GM23338 (cell line): ENCODE data around the gene DAZAP1. TPM values are rescaled to one million over a fixed set of nuclear protein-coding genes. Genes with fewer than 3 reads are reported as not detected.

Source experiments
- CREB1 ChIP-seq: fragments of 250-450 bp; sonication (Bioruptor Pico); IDR thresholded peaks from 2 replicates; pipeline ENCODE4 v1.5.0; 2020; ENCODE audit warnings: low read depth, mild to moderate bottlenecking, moderate library complexity
- EZH2 ChIP-seq: fragments of 200-600 bp; sonication (generic); IDR thresholded peaks from one replicate; pipeline ENCODE4 v1.8.0; 2017; ENCODE audit warnings: antibody characterized with exemption, mild to moderate bottlenecking, low read depth; ENCODE audit not compliant: unreplicated experiment
- JUNB ChIP-seq: IDR thresholded peaks from one replicate; pipeline ENCODE4 v1.6.1; 2016; ENCODE audit warnings: antibody characterized with exemption; ENCODE audit not compliant: unreplicated experiment
- NANOG ChIP-seq: IDR thresholded peaks from 2 replicates; pipeline ENCODE4 v1.6.1; 2016; ENCODE audit warnings: antibody characterized with exemption, borderline replicate concordance
- STAT1 ChIP-seq: IDR thresholded peaks from one replicate; pipeline ENCODE4 v1.6.1; 2016; ENCODE audit warnings: antibody characterized with exemption; ENCODE audit not compliant: unreplicated experiment
- ZNF114 ChIP-seq: fragments of 250-450 bp; sonication (Bioruptor Pico); IDR thresholded peaks from 2 replicates; pipeline ENCODE4 v1.5.0; 2020; ENCODE audit warnings: mild to moderate bottlenecking, moderate library complexity
- polyA plus RNA-seq: library from polyadenylated mRNA; unstranded; fragments of >200 nt; fragmentation: Nextera tagmentation; extraction: Ambion mirVana; gene quantifications from 2 replicates; pipeline ENCODE4 v1.2.1, GENCODE V29; 2016
- total RNA-seq: library from RNA; depleted of rRNA; stranded (reverse); fragments of >200 nt; shearing (Covaris generic); gene quantifications from 2 replicates; pipeline ENCODE4 v1.2.3, GENCODE V29; 2014
- TF ChIP-seq, protein P1 (sequence below): fragments of 250-450 bp; sonication (Bioruptor Pico); IDR thresholded peaks from 2 replicates; pipeline ENCODE4 v1.5.0; 2020; ENCODE audit warnings: mild to moderate bottlenecking, moderate library complexity
- TF ChIP-seq, protein P2 (sequence below), 2 experiments: fragments of 200-600 bp in 1 of 2; sonication (generic) in 1 of 2; conservative IDR thresholded peaks; 2 replicates each; pipeline versions ENCODE4 v1.5.1 to v1.6.1; 2016 to 2017; ENCODE audit warnings: antibody characterized with exemption in 2 of 2, low read depth in 2 of 2, mild to moderate bottlenecking in 2 of 2, moderate library complexity in 1 of 2

The DAZAP1 gene
- total and polyA plus RNA-seq, 2 experiments from 2014 or later: 44.1 to 194 TPM

DNA sequence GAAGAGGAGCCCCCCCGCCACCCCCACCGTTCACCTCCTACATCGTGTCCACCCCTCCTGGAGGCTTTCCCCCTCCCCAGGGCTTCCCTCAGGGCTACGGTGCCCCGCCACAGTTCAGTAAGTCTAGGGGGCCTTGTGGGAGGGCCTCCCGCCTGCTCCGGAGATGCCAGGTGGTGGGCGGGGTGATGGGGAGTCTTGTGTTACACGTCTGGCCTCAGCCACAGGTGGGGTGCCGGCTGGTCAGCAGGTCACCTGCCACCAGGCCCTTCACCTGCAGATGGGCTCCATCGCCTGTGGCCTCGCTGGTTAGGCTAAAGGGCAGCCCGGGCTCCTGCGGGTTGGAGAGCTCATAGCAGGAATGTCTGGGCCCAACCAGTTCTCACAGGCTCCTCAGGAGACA lies 22.9 kb downstream of the DAZAP1 start (continued):
- TF ChIP-seq, protein P1, sequence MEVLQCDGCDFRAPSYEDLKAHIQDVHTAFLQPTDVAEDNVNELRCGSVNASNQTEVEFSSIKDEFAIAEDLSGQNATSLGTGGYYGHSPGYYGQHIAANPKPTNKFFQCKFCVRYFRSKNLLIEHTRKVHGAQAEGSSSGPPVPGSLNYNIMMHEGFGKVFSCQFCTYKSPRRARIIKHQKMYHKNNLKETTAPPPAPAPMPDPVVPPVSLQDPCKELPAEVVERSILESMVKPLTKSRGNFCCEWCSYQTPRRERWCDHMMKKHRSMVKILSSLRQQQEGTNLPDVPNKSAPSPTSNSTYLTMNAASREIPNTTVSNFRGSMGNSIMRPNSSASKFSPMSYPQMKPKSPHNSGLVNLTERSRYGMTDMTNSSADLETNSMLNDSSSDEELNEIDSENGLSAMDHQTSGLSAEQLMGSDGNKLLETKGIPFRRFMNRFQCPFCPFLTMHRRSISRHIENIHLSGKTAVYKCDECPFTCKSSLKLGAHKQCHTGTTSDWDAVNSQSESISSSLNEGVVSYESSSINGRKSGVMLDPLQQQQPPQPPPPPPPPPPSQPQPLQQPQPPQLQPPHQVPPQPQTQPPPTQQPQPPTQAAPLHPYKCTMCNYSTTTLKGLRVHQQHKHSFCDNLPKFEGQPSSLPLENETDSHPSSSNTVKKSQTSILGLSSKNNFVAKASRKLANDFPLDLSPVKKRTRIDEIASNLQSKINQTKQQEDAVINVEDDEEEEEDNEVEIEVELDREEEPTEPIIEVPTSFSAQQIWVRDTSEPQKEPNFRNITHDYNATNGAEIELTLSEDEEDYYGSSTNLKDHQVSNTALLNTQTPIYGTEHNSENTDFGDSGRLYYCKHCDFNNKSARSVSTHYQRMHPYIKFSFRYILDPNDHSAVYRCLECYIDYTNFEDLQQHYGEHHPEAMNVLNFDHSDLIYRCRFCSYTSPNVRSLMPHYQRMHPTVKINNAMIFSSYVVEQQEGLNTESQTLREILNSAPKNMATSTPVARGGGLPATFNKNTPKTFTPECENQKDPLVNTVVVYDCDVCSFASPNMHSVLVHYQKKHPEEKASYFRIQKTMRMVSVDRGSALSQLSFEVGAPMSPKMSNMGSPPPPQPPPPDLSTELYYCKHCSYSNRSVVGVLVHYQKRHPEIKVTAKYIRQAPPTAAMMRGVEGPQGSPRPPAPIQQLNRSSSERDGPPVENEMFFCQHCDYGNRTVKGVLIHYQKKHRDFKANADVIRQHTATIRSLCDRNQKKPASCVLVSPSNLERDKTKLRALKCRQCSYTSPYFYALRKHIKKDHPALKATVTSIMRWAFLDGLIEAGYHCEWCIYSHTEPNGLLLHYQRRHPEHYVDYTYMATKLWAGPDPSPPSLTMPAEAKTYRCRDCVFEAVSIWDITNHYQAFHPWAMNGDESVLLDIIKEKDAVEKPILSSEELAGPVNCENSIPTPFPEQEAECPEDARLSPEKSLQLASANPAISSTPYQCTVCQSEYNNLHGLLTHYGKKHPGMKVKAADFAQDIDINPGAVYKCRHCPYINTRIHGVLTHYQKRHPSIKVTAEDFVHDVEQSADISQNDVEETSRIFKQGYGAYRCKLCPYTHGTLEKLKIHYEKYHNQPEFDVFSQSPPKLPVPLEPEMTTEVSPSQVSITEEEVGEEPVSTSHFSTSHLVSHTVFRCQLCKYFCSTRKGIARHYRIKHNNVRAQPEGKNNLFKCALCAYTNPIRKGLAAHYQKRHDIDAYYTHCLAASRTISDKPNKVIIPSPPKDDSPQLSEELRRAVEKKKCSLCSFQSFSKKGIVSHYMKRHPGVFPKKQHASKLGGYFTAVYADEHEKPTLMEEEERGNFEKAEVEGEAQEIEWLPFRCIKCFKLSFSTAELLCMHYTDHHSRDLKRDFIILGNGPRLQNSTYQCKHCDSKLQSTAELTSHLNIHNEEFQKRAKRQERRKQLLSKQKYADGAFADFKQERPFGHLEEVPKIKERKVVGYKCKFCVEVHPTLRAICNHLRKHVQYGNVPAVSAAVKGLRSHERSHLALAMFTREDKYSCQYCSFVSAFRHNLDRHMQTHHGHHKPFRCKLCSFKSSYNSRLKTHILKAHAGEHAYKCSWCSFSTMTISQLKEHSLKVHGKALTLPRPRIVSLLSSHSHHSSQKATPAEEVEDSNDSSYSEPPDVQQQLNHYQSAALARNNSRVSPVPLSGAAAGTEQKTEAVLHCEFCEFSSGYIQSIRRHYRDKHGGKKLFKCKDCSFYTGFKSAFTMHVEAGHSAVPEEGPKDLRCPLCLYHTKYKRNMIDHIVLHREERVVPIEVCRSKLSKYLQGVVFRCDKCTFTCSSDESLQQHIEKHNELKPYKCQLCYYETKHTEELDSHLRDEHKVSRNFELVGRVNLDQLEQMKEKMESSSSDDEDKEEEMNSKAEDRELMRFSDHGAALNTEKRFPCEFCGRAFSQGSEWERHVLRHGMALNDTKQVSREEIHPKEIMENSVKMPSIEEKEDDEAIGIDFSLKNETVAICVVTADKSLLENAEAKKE (CRISPR knock-in tag): no peak
- TF ChIP-seq CREB1 (CRISPR knock-in tag) (no peak), ZNF114 (no peak), NANOG (no peak), EZH2 (no peak), STAT1 (no peak), JUNB (no peak)
- TF ChIP-seq, protein P2, sequence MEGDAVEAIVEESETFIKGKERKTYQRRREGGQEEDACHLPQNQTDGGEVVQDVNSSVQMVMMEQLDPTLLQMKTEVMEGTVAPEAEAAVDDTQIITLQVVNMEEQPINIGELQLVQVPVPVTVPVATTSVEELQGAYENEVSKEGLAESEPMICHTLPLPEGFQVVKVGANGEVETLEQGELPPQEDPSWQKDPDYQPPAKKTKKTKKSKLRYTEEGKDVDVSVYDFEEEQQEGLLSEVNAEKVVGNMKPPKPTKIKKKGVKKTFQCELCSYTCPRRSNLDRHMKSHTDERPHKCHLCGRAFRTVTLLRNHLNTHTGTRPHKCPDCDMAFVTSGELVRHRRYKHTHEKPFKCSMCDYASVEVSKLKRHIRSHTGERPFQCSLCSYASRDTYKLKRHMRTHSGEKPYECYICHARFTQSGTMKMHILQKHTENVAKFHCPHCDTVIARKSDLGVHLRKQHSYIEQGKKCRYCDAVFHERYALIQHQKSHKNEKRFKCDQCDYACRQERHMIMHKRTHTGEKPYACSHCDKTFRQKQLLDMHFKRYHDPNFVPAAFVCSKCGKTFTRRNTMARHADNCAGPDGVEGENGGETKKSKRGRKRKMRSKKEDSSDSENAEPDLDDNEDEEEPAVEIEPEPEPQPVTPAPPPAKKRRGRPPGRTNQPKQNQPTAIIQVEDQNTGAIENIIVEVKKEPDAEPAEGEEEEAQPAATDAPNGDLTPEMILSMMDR (conservative IDR thresholded peaks at IDR 0.05; ENCODE audit: low read depth in 2 of 2): no peak
